Mesendoderm (in vitro differentiated cells): ENCODE measurements around the gene CBX5.

Source experiments
- DNase-seq: peaks from one replicate; pipeline ENCODE4 v3.0.0; 2013
- H2AK5ac ChIP-seq: 2 replicates; pipeline ENCODE4 v1.6.1; 2013; ENCODE audit warnings: low read length, inconsistent platforms
- H2BK120ac ChIP-seq: 2 replicates; pipeline ENCODE4 v1.6.1; 2013; ENCODE audit warnings: low read depth, mild to moderate bottlenecking, low read length, moderate library complexity, mixed read lengths
- H2BK15ac ChIP-seq: replicated peaks from 2 replicates; pipeline ENCODE4 v1.6.1; 2013; ENCODE audit warnings: low read depth, mild to moderate bottlenecking, moderate library complexity
- H2BK5ac ChIP-seq: 2 replicates; pipeline ENCODE4 v1.6.1; 2013; ENCODE audit warnings: low read length, inconsistent platforms
- H3K18ac ChIP-seq: 2 replicates; pipeline ENCODE4 v1.6.1; 2013; ENCODE audit warnings: mild to moderate bottlenecking, low read length, mixed read lengths
- H3K23ac ChIP-seq: one replicate; pipeline ENCODE4 v1.6.1; 2013; ENCODE audit warnings: low read length
- H3K27ac ChIP-seq: 2 replicates; pipeline ENCODE4 v1.5.1; 2013; ENCODE audit warnings: low read depth, mild to moderate bottlenecking, inconsistent platforms, low read length, moderate library complexity
- H3K27me3 ChIP-seq: 2 replicates; pipeline ENCODE4 v1.6.1; 2013; ENCODE audit warnings: low read length, control low read depth, mild to moderate bottlenecking, inconsistent platforms; ENCODE audit not compliant: insufficient read depth, poor library complexity
- H3K36me3 ChIP-seq: 2 replicates; pipeline ENCODE4 v1.6.1; 2013; ENCODE audit warnings: low read length, inconsistent platforms; ENCODE audit not compliant: control insufficient read depth, insufficient read depth
- H3K4ac ChIP-seq: one replicate; pipeline ENCODE4 v1.6.1; 2013; ENCODE audit warnings: low read depth, mild to moderate bottlenecking, low read length, moderate library complexity
- H3K4me1 ChIP-seq: 2 replicates; pipeline ENCODE4 v1.6.1; 2013; ENCODE audit warnings: low read depth, low read length, inconsistent platforms; ENCODE audit not compliant: control insufficient read depth
- H3K4me2 ChIP-seq: 2 replicates; pipeline ENCODE4 v1.6.1; 2013; ENCODE audit warnings: low read length
- H3K4me3 ChIP-seq: 2 replicates; pipeline ENCODE4 v1.5.1; 2013; ENCODE audit warnings: mild to moderate bottlenecking, low read length
- H3K56ac ChIP-seq: one replicate; pipeline ENCODE4 v1.6.1; 2013; ENCODE audit warnings: low read length
- H3K79me1 ChIP-seq: 2 replicates; pipeline ENCODE4 v1.6.1; 2013; ENCODE audit warnings: low read length, inconsistent platforms
- H3K79me2 ChIP-seq: 2 replicates; pipeline ENCODE4 v1.6.1; 2013; ENCODE audit warnings: mild to moderate bottlenecking, low read length; ENCODE audit not compliant: control insufficient read depth, insufficient read depth
- H3K9ac ChIP-seq: 2 replicates; pipeline ENCODE4 v1.6.1; 2013; ENCODE audit warnings: low read length, inconsistent platforms
- H4K5ac ChIP-seq: one replicate; pipeline ENCODE4 v1.6.1; 2013; ENCODE audit warnings: low read length
- H4K8ac ChIP-seq: one replicate; pipeline ENCODE4 v1.6.1; 2013; ENCODE audit warnings: low read depth, mild to moderate bottlenecking, control low read depth, low read length, moderate library complexity
- WGBS: extraction: QIAGEN DNeasy Blood & Tissue Kit; methylation state at CpG from one replicate; pipeline ENCODE4 v1.1.7; 2013; ENCODE audit warnings: low lambda C conversion rate, missing lambda C conversion rate; ENCODE audit not compliant: insufficient coverage; ENCODE audit errors: extremely low coverage; 5-methylcytosine and 5-hydroxymethylcytosine counted together

CBX5 gene

GRCh38 chr12:54222609-54223008 is 57.3 kb downstream of the CBX5 start:
- Histone ChIP-seq H4K5ac (no peak overlapping the region), H4K8ac (no peak overlapping the region), H3K56ac (no peak overlapping the region), H3K79me1 (no peaks in the 10 kb centered on the region), H3K18ac (no peak overlapping the region), H2BK15ac (no peak overlapping the region), H3K27me3 (peaks cover 3% of the 10 kb centered on the region), H2BK5ac (no peak overlapping the region), H3K79me2 (no peaks in the 10 kb centered on the region), H3K4me2 (no peak overlapping the region), H3K36me3 (no peaks in the 10 kb centered on the region), H2AK5ac (no peak overlapping the region), H3K4ac (no peak overlapping the region), H3K27ac (no peak overlapping the region), H3K9ac (no peak overlapping the region), H3K23ac (no peak overlapping the region), H3K4me3 (no peak overlapping the region), H3K4me1 (peaks cover 5% of the 10 kb centered on the region), H2BK120ac (no peak overlapping the region)
- no peak for DNase-seq
- no CpG with 5 or more reads among the region's 1 CpG for WGBS

DNA sequence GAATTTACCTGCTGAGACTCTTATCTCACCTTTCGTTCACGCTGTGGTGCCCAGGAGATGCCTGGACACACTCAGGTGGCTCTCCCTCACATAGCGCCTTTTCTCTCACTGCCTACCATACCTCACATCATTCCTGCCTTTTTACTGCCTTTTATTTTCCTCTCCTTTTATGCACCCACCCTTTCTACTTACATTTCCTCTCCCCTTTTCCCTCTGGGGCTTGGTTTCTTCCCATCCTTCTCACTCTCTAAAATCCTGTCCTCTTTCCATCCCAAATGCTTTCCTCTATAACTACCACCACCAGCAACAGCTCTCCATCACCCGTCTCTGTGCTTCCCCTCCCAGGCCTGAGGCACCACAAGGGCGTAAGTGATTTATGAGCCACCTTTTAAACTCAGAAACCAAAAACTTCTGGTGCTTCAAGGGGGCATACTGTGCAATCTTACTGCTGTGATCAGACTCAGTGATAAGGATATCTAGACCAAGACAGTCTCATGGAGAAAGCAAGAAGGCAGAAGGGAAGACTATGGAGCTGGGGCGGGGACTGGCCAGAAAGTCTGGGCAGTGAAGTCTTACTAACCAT is 58.4 kb downstream of the CBX5 start:
- no peak overlapping the region for H2BK15ac ChIP-seq
- H4K5ac ChIP-seq = no peak overlapping the region
- H3K79me2 ChIP-seq = no peaks in the 10 kb centered on the region
- H3K4ac ChIP-seq = no peak overlapping the region
- no peak overlapping the region for H3K18ac ChIP-seq
- H3K27ac ChIP-seq = no peak overlapping the region
- no peak overlapping the region for H3K9ac ChIP-seq
- no peak overlapping the region for H2BK5ac ChIP-seq
- DNase-seq = no peak
- H3K27me3 ChIP-seq = peaks cover 3% of the 10 kb centered on the region
- peaks cover 6% of the 10 kb centered on the region for H3K4me1 ChIP-seq
- no peak overlapping the region for H2BK120ac ChIP-seq
- H3K56ac ChIP-seq = no peak overlapping the region
- H2AK5ac ChIP-seq = no peak overlapping the region
- no peaks in the 10 kb centered on the region for H3K36me3 ChIP-seq
- no peaks in the 10 kb centered on the region for H3K79me1 ChIP-seq
- H4K8ac ChIP-seq = no peak overlapping the region
- H3K4me3 ChIP-seq = no peak overlapping the region
- H3K23ac ChIP-seq = no peak overlapping the region
- no peak overlapping the region for H3K4me2 ChIP-seq
- WGBS = no CpG with 5 or more reads among the region's 6 CpGs

DNA sequence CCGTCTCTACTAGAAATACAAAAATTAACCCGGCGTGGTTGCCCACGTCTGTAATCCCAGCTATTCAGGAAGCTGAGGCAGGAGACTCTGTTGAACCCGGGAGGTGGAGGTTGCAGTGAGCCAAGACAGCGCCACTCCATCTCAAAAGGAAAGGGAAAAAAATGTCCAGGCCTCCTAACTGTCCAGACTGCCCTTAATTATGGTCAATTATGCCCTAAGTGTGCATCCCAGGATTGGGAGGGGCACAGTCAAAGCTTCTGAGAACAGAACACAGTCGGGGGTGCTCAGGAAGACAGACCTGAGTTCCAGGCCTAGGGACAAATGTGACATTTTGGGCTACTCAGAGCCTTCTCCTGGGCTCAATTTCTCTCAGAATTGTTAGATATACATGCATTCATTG is 59.4 kb downstream of the CBX5 start:
- H3K4me2 ChIP-seq = no peak overlapping the region
- no peak overlapping the region for H2BK120ac ChIP-seq
- H3K4ac ChIP-seq = no peak overlapping the region
- H2BK15ac ChIP-seq = no peak overlapping the region
- H4K5ac ChIP-seq = no peak overlapping the region
- H3K79me2 ChIP-seq = no peaks in the 10 kb centered on the region
- no peaks in the 10 kb centered on the region for H3K79me1 ChIP-seq
- no peak overlapping the region for H3K23ac ChIP-seq
- no peak overlapping the region for H3K18ac ChIP-seq
- DNase-seq = no peak
- H3K4me1 ChIP-seq = peaks cover 6% of the 10 kb centered on the region
- H3K4me3 ChIP-seq = no peak overlapping the region
- H3K27me3 ChIP-seq = peaks cover 3% of the 10 kb centered on the region
- no peak overlapping the region for H2BK5ac ChIP-seq
- H2AK5ac ChIP-seq = no peak overlapping the region
- H3K56ac ChIP-seq = no peak overlapping the region
- WGBS = no CpG with 5 or more reads among the region's 7 CpGs
- no peak overlapping the region for H3K27ac ChIP-seq
- no peak overlapping the region for H3K9ac ChIP-seq
- H3K36me3 ChIP-seq = no peaks in the 10 kb centered on the region
- H4K8ac ChIP-seq = no peak overlapping the region

DNA sequence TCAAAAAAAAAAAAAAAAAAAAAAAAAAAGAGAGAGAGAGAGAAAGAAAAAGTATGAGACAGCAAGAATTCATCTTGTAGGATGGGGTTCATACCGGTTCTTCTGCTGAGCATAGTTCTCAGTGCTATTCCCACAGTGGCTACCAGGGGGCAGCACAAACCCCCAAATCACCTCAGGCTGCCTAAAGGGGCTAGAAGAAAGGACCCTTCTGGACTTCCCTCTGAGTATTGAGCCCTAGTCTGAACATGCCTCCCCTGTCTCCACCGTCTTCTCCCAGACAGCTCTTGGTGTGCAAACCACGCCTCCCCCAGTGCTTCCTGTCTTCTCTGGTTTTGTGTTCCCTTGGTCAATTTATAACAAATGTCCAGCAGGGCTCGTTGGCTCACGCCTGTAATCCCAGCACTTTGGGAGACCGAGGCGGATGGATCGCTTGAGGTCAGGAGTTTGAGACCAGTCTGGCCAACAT is 59.8 kb downstream of the CBX5 start:
- no peak overlapping the region for H3K18ac ChIP-seq
- H3K27me3 ChIP-seq = peaks cover 3% of the 10 kb centered on the region
- WGBS = no CpG with 5 or more reads among the region's 8 CpGs
- no peak overlapping the region for H3K23ac ChIP-seq
- no peak overlapping the region for H4K5ac ChIP-seq
- H3K4me2 ChIP-seq = no peak overlapping the region
- H3K4me1 ChIP-seq = peaks cover 6% of the 10 kb centered on the region
- H2AK5ac ChIP-seq = no peak overlapping the region
- H3K79me2 ChIP-seq = no peaks in the 10 kb centered on the region
- no peak overlapping the region for H3K56ac ChIP-seq
- H3K9ac ChIP-seq = no peak overlapping the region
- H3K36me3 ChIP-seq = no peaks in the 10 kb centered on the region
- no peak overlapping the region for H2BK5ac ChIP-seq
- no peak overlapping the region for H2BK120ac ChIP-seq
- no peak overlapping the region for H3K4ac ChIP-seq
- H3K4me3 ChIP-seq = no peak overlapping the region
- no peak overlapping the region for H2BK15ac ChIP-seq
- no peaks in the 10 kb centered on the region for H3K79me1 ChIP-seq
- DNase-seq = peak; percentile 84
- H4K8ac ChIP-seq = no peak overlapping the region
- H3K27ac ChIP-seq = no peak overlapping the region

- Histone ChIP-seq H3K9ac (peak overlapping the region; percentile 59), H2BK5ac (no peak overlapping the region), H3K79me1 (no peaks in the 10 kb centered on the region), H4K8ac (no peak overlapping the region), H2AK5ac (no peak overlapping the region), H4K5ac (no peak overlapping the region), H3K27ac (no peak overlapping the region), H3K4me3 (peak overlapping the region; percentile 27), H3K79me2 (no peaks in the 10 kb centered on the region), H3K36me3 (no peaks in the 10 kb centered on the region), H3K4me1 (peaks cover 6% of the 10 kb centered on the region), H3K18ac (no peak overlapping the region), H2BK120ac (no peak overlapping the region), H2BK15ac (no peak overlapping the region), H3K23ac (no peak overlapping the region), H3K27me3 (peaks cover 3% of the 10 kb centered on the region), H3K56ac (peak overlapping the region; percentile 86), H3K4ac (no peak overlapping the region), H3K4me2 (peak overlapping the region; percentile 92)
- no CpG with 5 or more reads among the region's 39 CpGs for WGBS
- peak; percentile 83 for DNase-seq
Measured at GRCh38 chr12:54217774-54218241, 62.1 kb downstream of the CBX5 start.
